Measurements from ENCODE around the gene SLC35D2. TPM values are rescaled to one million over a fixed set of nuclear protein-coding genes. Genes with fewer than 3 reads are reported as not detected.

The SLC35D2 gene
- total RNA-seq, 1 donor from 2014 or later, result 14.6 TPM

DNA sequence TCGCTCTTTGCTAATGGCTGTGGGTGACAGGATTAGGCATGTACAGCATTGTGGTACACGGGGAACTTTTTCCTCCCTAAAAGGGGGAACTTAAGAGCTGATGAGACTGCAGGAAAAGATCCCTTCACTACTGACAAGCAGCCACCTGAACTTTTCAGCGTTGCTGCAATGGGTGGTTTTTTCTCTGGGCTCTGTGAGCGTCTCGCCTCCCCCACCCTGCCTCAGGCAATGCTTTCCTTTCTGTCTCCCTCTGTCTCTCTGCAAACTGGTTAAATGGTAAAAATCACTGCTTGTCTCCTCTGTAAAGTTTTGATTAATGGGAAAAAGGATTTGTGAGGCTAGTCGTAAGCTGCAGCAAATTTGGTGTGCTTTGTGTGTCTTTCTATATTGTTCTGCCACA, 101.9 kb downstream of the SLC35D2 start:
- no peaks in the 10 kb centered on the region for H3K4me1 ChIP-seq (ENCODE audit: control insufficient read depth in 3 of 3, insufficient read depth in 3 of 3, low read length in 3 of 3)

DNA sequence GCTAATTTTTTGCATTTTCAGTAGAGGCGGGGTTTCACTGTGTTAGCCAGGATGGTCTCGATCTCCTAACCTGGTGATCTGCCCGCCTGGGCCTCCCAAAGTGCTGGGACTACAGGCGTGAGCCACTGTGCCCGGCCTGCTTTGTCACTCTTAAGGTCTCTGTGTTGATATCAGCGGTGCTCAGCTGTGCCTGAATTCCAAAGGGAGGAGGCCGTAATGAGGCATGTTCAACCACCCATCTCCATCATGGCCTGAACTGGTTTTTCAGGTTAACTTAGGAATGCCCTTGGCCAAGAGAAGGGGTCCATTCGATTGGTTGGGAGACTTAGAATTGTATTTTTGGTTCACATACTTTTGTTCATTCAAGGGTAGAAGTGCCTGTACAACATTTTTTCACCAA, 103.6 kb downstream of the SLC35D2 start:
- Histone ChIP-seq H3K4me3 (ENCODE audit: low read length in 3 of 3) (no peak overlapping the region), H3K27me3 (ENCODE audit: control insufficient read depth in 3 of 3, insufficient read depth in 3 of 3, low read length in 3 of 3) (no peaks in the 10 kb centered on the region), H3K27ac (ENCODE audit: low read depth, low read length) (no peak overlapping the region), H3K9ac (ENCODE audit: low read depth in 1 of 3, low read length in 3 of 3) (no peak overlapping the region), H3K36me3 (ENCODE audit: control insufficient read depth in 3 of 3, insufficient read depth in 3 of 3, low read length in 3 of 3) (no peaks in the 10 kb centered on the region), H3K9me3 (ENCODE audit: control insufficient read depth in 3 of 3, low read length in 3 of 3) (peaks cover 0 to 2% (median 1%) of the 10 kb centered on the region in 3 donors), H3K4me1 (ENCODE audit: control insufficient read depth in 3 of 3, insufficient read depth in 3 of 3, low read length in 3 of 3) (no peaks in the 10 kb centered on the region)

More for the DNA sequence above, 101.9 kb downstream of the SLC35D2 start:
- no peaks in the 10 kb centered on the region for H3K27me3 ChIP-seq (ENCODE audit: control insufficient read depth in 3 of 3, insufficient read depth in 3 of 3, low read length in 3 of 3)
- H3K36me3 ChIP-seq (ENCODE audit: control insufficient read depth in 3 of 3, insufficient read depth in 3 of 3, low read length in 3 of 3), result no peaks in the 10 kb centered on the region
- H3K27ac ChIP-seq (ENCODE audit: low read depth, low read length), result no peak overlapping the region
- H3K9ac ChIP-seq (ENCODE audit: low read depth in 1 of 3, low read length in 3 of 3), result no peak overlapping the region
- H3K4me3 ChIP-seq (ENCODE audit: low read length in 3 of 3), result no peak overlapping the region
- H3K9me3 ChIP-seq (ENCODE audit: control insufficient read depth in 3 of 3, low read length in 3 of 3), result no peaks in the 10 kb centered on the region

DNA sequence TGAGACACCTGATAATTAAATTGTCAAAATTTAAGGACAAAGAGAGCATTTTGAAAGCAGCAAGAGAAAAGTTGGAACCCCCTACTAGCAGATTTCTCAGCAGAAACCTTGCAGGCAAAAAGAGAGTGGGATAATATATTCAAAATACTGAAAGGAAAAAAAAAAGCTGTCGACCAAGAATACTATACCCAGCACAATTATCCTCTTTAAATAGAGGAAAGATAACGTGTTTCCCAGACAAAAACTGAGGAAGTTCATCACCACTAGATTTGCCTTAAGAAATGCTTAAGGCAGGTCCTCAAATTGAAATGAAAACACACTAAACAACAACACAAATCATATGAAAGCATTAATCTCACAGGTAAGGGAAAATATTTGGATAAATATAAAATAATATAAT, 108.6 kb downstream of the SLC35D2 start:
- Histone ChIP-seq H3K4me3 (ENCODE audit: low read length in 3 of 3) (no peak overlapping the region), H3K9ac (ENCODE audit: low read depth in 1 of 3, low read length in 3 of 3) (no peak overlapping the region), H3K4me1 (ENCODE audit: control insufficient read depth in 3 of 3, insufficient read depth in 3 of 3, low read length in 3 of 3) (no peaks in the 10 kb centered on the region), H3K9me3 (ENCODE audit: control insufficient read depth in 3 of 3, low read length in 3 of 3) (peaks cover 2 to 5% (median 4%) of the 10 kb centered on the region in 3 donors), H3K27me3 (ENCODE audit: control insufficient read depth in 3 of 3, insufficient read depth in 3 of 3, low read length in 3 of 3) (no peaks in the 10 kb centered on the region), H3K27ac (ENCODE audit: low read depth, low read length) (no peak overlapping the region), H3K36me3 (ENCODE audit: control insufficient read depth in 3 of 3, insufficient read depth in 3 of 3, low read length in 3 of 3) (no peaks in the 10 kb centered on the region)

Other genes starting within 250 kb of the SLC35D2 start
- gene HSD17B3, start 81.5 kb downstream of the SLC35D2 start, total RNA-seq, result 1.0 TPM
- 5.2 TPM for gene ZNF367, start 34.7 kb upstream of the SLC35D2 start, total RNA-seq
- 8.4 TPM for gene HABP4, start 66.5 kb upstream of the SLC35D2 start, total RNA-seq
- gene CDC14B, start 236.1 kb upstream of the SLC35D2 start, total RNA-seq, result 45.9 TPM